Measurements from ENCODE around the gene CACNG4. TPM values are rescaled to one million over a fixed set of nuclear protein-coding genes. Genes with fewer than 3 reads are reported as not detected.

CACNG4 gene
- total RNA-seq, 2 experiments from 2014 or later = not detected

GRCh38 chr17:66946251-66946650 is 18.3 kb upstream of the CACNG4 start:
- no peak overlapping the region for H2AFZ ChIP-seq (ENCODE audit: low read length)
- no peaks in the 10 kb centered on the region for H3K9me3 ChIP-seq (ENCODE audit: low read length)
- intact Hi-C loops (cut with micrococcal nuclease; ENCODE audit: unreplicated experiment) = no loop called here
- no peaks in the 10 kb centered on the region for H3K9me2 ChIP-seq (ENCODE audit: insufficient read depth, low read length)
- H3K27ac ChIP-seq (ENCODE audit: low read depth, low read length, poor library complexity, severe bottlenecking) = no peak overlapping the region
- no peaks in the 10 kb centered on the region for H3K4me1 ChIP-seq (ENCODE audit: insufficient read depth, low read length, poor library complexity, severe bottlenecking)
- H3K4me2 ChIP-seq (ENCODE audit: low read length) = no peak overlapping the region
- POLR2A ChIA-PET = interaction anchor here (0.6 kb wide), 1 partner anchor 391 kb away, joined by 3 read pairs; no protein-coding TSS in a partner anchor
- H3K4me3 ChIP-seq (ENCODE audit: low read depth, low read length, poor library complexity, severe bottlenecking) = no peak overlapping the region
- no TSS peak for BruUV-seq (replicated peaks)
- no peak for DNase-seq (ENCODE audit: low spot score)
- CTCF ChIA-PET (ENCODE audit: unreplicated experiment) = no interaction called here
- H4K20me1 ChIP-seq (ENCODE audit: insufficient read depth, low read length) = no peaks in the 10 kb centered on the region
- TF ChIP-seq EZH2phosphoT487 (IDR thresholded peaks at IDR 0.05; ENCODE audit: borderline replicate concordance, low read depth, low read length) (no peak), CTCF (conservative IDR thresholded peaks at IDR 0.05; ENCODE audit: low read length) (no peak)
- no peaks in the 10 kb centered on the region for H3K36me3 ChIP-seq (ENCODE audit: insufficient read depth, low read length)
- H3K79me2 ChIP-seq (ENCODE audit: insufficient read depth, low read depth, low read length) = no peaks in the 10 kb centered on the region

- Histone ChIP-seq H3K79me2 (ENCODE audit: insufficient read depth, low read depth, low read length) (no peaks in the 10 kb centered on the region), H3K4me2 (ENCODE audit: low read length) (no peak overlapping the region), H3K4me1 (ENCODE audit: insufficient read depth, low read length, poor library complexity, severe bottlenecking) (no peaks in the 10 kb centered on the region), H2AFZ (ENCODE audit: low read length) (no peak overlapping the region), H3K27ac (ENCODE audit: low read depth, low read length, poor library complexity, severe bottlenecking) (no peak overlapping the region), H3K36me3 (ENCODE audit: insufficient read depth, low read length) (no peaks in the 10 kb centered on the region), H3K9me3 (ENCODE audit: low read length) (no peaks in the 10 kb centered on the region), H4K20me1 (ENCODE audit: insufficient read depth, low read length) (no peaks in the 10 kb centered on the region), H3K9me2 (ENCODE audit: insufficient read depth, low read length) (no peaks in the 10 kb centered on the region), H3K4me3 (ENCODE audit: low read depth, low read length, poor library complexity, severe bottlenecking) (no peak overlapping the region)
- BruUV-seq (replicated peaks) = no TSS peak
- CTCF ChIA-PET (ENCODE audit: unreplicated experiment) = no interaction called here
- TF ChIP-seq EZH2phosphoT487 (IDR thresholded peaks at IDR 0.05; ENCODE audit: borderline replicate concordance, low read depth, low read length) (no peak), CTCF (conservative IDR thresholded peaks at IDR 0.05; ENCODE audit: low read length) (no peak)
- intact Hi-C loops (cut with micrococcal nuclease; ENCODE audit: unreplicated experiment) = no loop called here
- POLR2A ChIA-PET = no interaction called here
- DNase-seq (ENCODE audit: low spot score) = no peak
These were observed 17.2 kb upstream of the CACNG4 start for GRCh38 chr17:66947311-66947710.

- H3K27ac ChIP-seq (ENCODE audit: low read depth, low read length, poor library complexity, severe bottlenecking) = no peak overlapping the region
- H2AFZ ChIP-seq (ENCODE audit: low read length) = no peak overlapping the region
- H3K4me1 ChIP-seq (ENCODE audit: insufficient read depth, low read length, poor library complexity, severe bottlenecking) = no peaks in the 10 kb centered on the region
- no peak overlapping the region for H3K4me2 ChIP-seq (ENCODE audit: low read length)
- H3K79me2 ChIP-seq (ENCODE audit: insufficient read depth, low read depth, low read length) = no peaks in the 10 kb centered on the region
- H4K20me1 ChIP-seq (ENCODE audit: insufficient read depth, low read length) = no peaks in the 10 kb centered on the region
- intact Hi-C loops (cut with micrococcal nuclease; ENCODE audit: unreplicated experiment) = no loop called here
- ChIA-PET CTCF (ENCODE audit: unreplicated experiment) (no interaction called here), POLR2A (no interaction called here)
- no TSS peak for BruUV-seq (replicated peaks)
- H3K36me3 ChIP-seq (ENCODE audit: insufficient read depth, low read length) = no peaks in the 10 kb centered on the region
- TF ChIP-seq CTCF (conservative IDR thresholded peaks at IDR 0.05; ENCODE audit: low read length) = no peak
- TF ChIP-seq EZH2phosphoT487 (IDR thresholded peaks at IDR 0.05; ENCODE audit: borderline replicate concordance, low read depth, low read length) = no peak
- H3K4me3 ChIP-seq (ENCODE audit: low read depth, low read length, poor library complexity, severe bottlenecking) = no peak overlapping the region
- no peak for DNase-seq (ENCODE audit: low spot score)
- no peaks in the 10 kb centered on the region for H3K9me2 ChIP-seq (ENCODE audit: insufficient read depth, low read length)
- H3K9me3 ChIP-seq (ENCODE audit: low read length) = no peaks in the 10 kb centered on the region
These were observed 16.3 kb upstream of the CACNG4 start for GRCh38 chr17:66948061-66948750.
